Left cardiac atrium (tissue), 4 donors: ENCODE data around the gene CALHM1. TPM values are rescaled to one million over a fixed set of nuclear protein-coding genes. Genes with fewer than 3 reads are reported as not detected.

Source experiments
- ATAC-seq, 2 donors: fragments of 200-7000 bp; cut with Tn5 transposase; one replicate each; pipeline ENCODE4 v1.9.1; 2020; ENCODE audit warnings: mild to moderate bottlenecking in 2 of 2, moderate library complexity in 2 of 2
- DNase-seq: peaks from one replicate; pipeline ENCODE4 v3.0.0-alpha.2; 2020
- intact Hi-C, 2 donors: fragments of 100-400 bp; cut with DNase I; formaldehyde crosslinking; loops; one replicate each; pipeline versions ENCODE4 v1.14.1 to v1.15.1; 2022 to 2023
- total RNA-seq, 2 donors: library from RNA; stranded (reverse); fragmentation: NEBNext Ultra II Directional; extraction: Animal tissue kit (Norgen Biotek cat#: 25700); gene quantifications; one replicate each; pipeline ENCODE4 v1.2.1, GENCODE V29; 2021
- donor health status: DM: no; HTN: yes; CAD: no.
- donor health status: DM: no; HTN: yes; CAD: no; lungs with severe emphysema.
- donor health status: DM: yes; HTN: yes; CAD: no.
- donor health status: Dilated cardiomyopathy.

Gene CALHM1
- total RNA-seq, 2 donors from 2014 or later = not detected

- ATAC-seq = no peak
- no peak for DNase-seq
- intact Hi-C loops = no loop called here
These were observed 4.8 kb upstream of the CALHM1 start for GRCh38 chr10:103463499-103463898.

DNA sequence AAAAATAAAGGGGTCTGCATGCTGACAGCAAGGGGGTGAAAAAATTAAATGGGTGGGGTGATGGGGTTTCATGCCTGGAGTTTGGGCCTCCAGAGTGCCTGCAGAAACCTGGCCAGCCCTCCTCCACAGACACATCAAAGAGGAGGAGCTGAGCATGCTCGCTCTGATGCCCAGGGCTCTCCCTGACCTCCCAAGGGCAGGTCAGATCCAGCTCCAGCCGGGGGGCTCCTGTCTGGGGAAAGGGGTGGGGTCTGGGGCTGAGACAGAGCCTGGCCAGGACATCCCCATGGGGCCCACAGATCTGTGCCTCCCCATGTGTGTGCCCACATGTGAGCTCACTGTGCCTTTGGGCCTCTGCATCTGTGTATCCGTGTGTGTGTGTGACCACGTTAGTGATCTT lies 915 bp upstream of the CALHM1 start:
- intact Hi-C loops = no loop called here
- no peak for DNase-seq

DNA sequence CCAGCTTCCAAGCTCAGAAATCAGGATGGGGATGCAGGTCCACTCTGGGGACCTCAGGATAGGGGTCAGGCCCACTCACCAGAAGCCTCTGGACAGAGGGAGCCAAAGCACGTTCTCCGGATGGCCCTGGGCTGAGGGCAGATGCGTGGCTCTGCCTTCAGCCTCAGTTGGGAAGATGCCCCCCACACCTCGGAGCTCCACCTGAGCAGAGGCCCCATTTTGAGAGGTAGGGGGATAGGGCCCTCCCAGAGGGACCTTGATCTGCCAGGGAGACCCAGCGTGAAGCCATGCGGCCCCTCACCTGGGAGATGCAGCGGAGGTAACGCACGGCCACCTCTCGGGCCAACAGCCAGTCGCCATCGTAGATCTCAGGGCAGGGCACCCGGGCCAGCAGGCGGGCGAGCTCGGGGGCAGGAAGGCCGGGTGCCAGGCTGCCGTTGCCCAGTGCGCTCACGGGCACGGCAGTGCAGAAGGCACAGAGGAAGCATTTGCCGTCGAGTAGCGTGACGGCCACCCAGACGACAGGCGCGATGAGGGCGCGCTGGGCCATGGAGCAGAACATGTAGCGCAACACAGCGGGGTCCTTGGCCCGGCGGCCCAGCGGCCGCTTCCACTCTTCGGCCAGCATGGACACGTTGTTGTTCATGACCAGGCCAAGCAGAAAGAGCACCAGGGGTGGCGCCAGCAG lies 660 bp downstream of the CALHM1 start:
- ATAC-seq = no peak
- intact Hi-C loops = no loop called here
- no peak for DNase-seq

More for the DNA sequence above, 915 bp upstream of the CALHM1 start:
- ATAC-seq = no peak

DNA sequence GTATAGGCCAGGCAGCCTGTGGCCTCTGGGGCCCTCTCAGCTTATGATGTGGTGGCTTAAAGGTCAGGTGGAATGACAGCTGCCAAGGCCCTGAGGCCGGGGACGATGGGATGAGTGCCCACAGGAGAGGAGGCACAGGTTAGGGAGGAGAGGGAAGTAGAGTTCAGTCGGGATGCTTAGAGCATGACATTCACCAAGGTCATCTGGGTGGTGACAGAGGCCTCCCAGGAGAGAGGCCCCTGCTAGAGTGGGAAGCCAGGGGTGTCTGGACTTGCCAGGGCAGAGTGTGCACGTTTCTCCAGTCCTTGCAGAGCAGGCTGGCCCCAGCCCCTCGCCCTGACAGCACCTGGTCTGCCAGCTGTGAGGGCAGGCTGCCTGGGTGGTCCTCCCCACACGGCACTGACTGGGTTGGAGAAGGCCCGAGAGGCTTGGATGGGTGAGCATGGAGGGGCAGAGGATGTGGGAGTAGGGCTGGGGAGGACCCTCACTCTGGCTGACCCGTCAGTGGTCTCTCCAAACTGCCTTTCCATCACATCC lies 1.5 kb downstream of the CALHM1 start:
- ATAC-seq (no peak), DNase-seq (no peak)
- intact Hi-C loops = no loop called here

DNA sequence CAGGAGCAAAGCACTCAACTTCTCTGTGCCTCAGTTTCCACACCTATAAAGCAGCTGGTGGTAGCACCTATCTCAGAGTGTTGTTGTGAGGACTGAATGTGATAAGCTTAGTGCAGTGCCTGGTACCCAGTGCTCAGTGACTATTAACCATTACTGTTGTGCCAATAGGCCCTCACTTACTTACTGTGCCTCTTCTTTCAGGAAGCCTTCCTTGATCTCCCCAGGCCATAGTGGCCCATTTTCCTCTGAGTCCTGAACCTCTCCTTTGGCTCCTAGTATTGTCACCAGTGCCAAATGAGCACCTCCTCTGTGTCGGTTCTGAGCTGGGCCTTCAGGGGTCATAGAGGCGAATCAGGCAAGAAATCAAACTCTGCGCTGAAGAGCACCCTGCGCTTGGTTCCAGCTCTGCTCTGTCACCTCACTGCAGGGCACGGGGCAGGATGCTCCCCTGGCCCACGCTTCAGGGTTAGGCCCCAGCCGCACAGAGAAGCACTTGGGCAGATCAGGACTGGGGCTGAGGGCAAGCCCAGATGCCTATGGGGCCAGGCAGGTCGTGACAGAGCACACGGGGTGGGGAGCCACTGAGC lies 2.5 kb downstream of the CALHM1 start:
- ATAC-seq (no peak), DNase-seq (no peak)
- intact Hi-C loops = no loop called here

GRCh38 chr10:103455235-103455634 lies 3.5 kb downstream of the CALHM1 start:
- intact Hi-C loops = no loop called here
- DNase-seq (no peak), ATAC-seq (no peak)

DNA sequence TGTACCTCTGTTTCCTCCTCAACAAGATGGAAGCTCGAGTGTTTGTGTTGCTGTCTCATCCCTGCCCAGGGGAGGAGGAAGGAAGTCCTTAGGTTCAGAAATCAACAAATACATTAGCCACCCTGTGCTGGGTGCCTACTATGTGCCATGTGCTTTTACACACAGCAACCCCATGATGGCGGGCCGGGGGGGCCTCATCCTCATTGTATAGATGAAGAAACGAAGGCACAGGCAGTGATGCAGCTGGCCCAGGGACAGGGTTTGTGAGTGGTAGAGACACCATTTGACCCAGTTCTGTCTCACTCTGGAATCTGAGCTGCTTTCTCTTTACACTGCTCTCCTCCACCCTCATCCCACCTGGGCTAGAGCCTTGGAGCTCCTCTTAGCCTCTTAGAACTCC lies 4.7 kb downstream of the CALHM1 start:
- DNase-seq (no peak), ATAC-seq (no peak)
- intact Hi-C loops = no loop called here

GRCh38 chr10:103452506-103453230 lies 6.0 kb downstream of the CALHM1 start:
- peak; percentile 9 for DNase-seq
- intact Hi-C loops = no loop called here
- peak in 1 of 2 donors; percentile 0 for ATAC-seq

DNA sequence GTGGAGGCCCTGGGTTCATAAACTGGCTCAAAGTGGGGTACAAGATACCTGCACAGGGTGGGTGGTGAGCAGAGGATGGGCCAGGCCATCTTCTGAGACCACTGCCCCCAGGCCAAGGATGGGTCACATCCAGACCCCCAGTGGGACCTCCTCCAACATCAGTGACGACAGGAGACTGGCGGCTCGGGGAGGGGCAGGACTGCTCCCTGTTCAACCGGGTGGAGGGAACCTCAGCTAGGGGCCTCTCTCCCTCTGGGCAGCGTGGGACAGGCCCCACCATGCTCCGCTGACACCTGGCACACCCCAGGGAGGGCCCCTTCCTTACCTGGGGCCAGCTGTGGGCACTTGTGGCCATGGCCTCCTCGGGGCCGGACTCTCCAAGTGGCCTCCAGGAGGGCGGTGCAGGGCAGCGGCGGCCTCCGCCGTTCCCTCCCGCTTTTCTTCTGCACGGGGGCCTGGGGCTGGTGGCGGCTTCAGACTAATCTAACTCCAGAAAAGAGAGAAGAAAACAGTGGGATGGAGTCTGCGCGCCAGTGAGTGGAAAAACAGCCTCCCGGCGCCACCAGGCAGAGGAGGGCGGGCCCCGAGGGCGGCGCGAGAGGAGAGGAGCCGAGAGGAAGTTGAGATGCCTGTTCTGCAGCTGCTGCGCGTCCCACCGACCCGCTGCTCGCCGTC lies 6.7 kb downstream of the CALHM1 start, which contains the start of gene CALHM2:
TSS of gene CALHM2 (minus strand) at position 540 of the 675 bp plus-strand sequence. CDS start 2,429 bp downstream, outside the sequence.
- ATAC-seq (peak; percentile 79 to 81), DNase-seq (peak; percentile 80)
- intact Hi-C loops = no loop called here

DNA sequence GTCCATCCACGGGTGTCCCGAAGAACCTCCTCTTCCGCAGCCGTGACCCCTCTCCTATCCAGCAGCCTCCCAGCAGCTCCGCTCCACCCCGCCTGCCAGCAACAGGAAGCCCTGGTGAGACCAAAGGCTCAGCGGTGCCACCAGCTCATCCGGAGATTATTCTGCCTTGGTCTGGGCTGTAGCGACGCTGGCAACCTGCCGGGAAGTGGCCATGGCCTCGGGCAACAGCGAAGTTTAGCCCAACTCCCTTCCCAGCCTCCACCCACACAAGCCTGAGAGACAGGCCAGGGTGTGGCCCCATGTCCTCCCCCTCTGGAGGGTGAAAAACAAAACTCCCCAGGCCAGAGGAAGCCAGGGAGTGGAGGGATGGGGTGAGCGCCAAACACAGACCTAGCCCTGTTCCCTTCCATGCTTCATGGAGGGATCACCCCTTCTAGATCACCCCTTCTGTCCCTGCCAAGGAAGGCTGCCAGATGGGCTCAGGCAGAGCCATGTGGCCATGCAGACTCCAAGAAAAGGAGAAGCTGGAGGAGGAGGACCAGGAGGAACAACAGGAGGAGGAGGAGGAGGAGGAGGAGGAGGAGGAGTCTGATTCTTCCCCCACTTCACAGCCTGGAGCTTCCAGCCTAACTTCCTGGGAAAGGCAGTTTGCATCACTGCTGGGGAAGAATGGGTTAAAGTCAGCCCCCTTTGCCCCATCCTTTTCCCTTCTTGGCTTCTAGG lies 7.4 kb downstream of the CALHM1 start:
- DNase-seq (peak; percentile 89), ATAC-seq (peak; percentile 42 to 71)
- intact Hi-C loops = no loop called here

DNA sequence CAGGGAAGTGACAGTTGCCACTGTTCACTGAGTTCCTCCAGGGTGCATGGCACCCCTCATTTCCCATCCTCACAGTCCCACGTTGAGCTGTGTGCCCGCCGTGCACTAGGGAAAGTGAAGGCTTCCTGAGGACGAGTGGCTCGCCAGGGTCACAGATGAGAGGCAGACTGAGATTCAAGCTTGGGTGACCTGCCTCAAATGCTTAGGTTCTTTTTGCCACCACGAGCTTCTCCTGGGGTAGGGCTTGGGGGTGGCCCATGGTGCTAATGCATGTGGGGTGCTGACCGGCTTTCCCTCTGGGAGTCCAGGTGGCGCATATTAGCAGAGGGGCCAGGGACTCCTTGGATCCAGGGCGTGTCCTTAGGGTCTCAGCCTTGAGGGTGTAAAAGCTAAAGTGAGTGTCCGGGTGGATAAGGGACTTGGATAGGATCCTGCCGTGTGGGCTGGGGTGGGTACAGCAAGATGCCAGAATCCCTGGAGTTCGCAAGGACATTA lies 8.5 kb downstream of the CALHM1 start:
- intact Hi-C loops = no loop called here
- DNase-seq (no peak), ATAC-seq (no peak)

GRCh38 chr10:103449208-103450144 lies 9.2 kb downstream of the CALHM1 start:
- ATAC-seq (no peak), DNase-seq (peak; percentile 43)
- intact Hi-C loops = no loop called here

GRCh38 chr10:103448746-103449145 lies 10.0 kb downstream of the CALHM1 start:
- intact Hi-C loops = no loop called here
- peak; percentile 15 to 55 for ATAC-seq

DNA sequence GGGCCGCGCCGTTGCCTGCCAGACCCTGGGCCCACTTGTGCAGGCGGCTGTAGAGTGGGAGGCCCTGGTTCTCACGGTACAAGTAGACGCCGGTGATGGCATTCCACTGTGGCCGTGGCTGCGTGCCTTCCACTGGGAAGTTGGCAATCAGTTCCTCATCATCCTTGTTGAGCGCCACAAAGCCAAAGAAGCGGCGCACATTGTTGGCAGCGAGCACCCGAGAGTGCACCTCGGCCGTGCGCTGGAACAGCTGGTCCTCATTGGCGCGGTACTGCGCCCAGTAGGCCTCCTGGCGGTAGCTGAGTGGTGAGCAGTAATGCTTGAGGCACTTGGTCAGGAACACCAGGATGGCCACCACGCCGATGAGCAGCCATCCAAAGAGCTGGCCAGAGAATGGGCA lies 11.5 kb downstream of the CALHM1 start:
- intact Hi-C loops = no loop called here
- DNase-seq = no peak
- no peak for ATAC-seq

More at GRCh38 chr10:103448746-103449145, 10.0 kb downstream of the CALHM1 start:
- DNase-seq = peak; percentile 83

- intact Hi-C loops = no loop called here
- ATAC-seq = peak; percentile 62 to 79
- DNase-seq = peak; percentile 90
These were observed 12.7 kb downstream of the CALHM1 start for GRCh38 chr10:103445767-103446567.

DNA sequence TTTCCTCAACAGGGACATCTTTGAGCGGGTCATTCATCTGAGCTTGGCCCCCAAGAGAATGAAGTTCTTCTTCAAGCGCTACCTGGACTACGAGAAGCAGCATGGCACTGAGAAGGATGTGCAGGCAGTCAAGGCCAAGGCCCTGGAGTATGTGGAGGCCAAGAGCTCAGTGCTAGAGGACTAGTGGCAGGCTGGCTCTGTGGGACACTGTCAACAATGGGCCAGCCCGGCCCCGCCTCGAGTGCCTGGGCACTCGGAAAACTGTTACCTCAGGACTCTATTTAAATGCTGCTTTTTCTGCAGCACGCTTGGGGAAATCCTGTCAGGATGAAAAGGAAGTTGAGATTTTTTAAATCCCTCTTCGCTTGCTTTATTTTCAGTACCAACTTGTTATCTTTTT lies 13.3 kb downstream of the CALHM1 start:
- intact Hi-C loops = no loop called here
- no peak for DNase-seq
- ATAC-seq = no peak

DNA sequence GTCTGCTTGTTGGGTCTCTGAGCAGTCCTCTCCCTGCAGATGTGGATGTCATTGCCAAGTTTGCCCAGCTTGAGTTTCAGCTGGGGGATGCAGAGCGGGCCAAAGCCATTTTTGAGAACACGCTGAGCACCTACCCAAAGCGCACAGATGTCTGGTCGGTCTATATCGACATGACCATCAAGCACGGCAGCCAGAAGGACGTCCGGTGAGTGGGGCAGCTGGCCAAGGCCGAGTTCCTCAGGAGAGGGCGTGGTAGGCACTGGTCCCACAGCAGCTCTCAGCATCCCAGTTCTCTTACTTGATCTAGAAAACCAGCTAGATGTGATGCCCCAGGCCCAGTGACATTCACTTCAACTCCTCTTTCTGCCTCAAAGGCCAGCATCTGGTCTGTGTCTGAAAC lies 14.2 kb downstream of the CALHM1 start:
- intact Hi-C loops = no loop called here
- ATAC-seq (no peak), DNase-seq (no peak)
